ENCODE measurements around the gene SHANK3.

DNA sequence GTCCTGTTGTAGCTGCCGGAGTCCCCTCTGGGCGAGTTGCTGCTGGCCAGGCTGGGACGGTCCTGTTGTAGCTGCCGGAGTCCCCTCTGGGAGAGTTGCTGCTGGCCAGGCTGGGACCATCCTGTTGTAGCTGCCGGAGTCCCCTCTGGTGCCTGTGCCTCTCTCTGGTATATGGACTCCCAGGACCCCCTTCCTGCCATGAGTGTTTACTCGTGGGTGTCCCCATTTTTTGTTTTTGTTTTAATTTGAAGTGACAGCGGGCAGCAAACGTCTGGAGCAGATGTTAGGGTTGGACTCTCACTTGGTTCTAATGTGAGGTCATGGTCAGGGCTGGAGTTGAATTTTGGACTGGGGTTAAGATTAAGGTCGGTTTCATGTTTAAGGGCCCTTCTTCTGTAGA, 14.2 kb downstream of the SHANK3 start:
- TF ChIP-seq, protein P1, sequence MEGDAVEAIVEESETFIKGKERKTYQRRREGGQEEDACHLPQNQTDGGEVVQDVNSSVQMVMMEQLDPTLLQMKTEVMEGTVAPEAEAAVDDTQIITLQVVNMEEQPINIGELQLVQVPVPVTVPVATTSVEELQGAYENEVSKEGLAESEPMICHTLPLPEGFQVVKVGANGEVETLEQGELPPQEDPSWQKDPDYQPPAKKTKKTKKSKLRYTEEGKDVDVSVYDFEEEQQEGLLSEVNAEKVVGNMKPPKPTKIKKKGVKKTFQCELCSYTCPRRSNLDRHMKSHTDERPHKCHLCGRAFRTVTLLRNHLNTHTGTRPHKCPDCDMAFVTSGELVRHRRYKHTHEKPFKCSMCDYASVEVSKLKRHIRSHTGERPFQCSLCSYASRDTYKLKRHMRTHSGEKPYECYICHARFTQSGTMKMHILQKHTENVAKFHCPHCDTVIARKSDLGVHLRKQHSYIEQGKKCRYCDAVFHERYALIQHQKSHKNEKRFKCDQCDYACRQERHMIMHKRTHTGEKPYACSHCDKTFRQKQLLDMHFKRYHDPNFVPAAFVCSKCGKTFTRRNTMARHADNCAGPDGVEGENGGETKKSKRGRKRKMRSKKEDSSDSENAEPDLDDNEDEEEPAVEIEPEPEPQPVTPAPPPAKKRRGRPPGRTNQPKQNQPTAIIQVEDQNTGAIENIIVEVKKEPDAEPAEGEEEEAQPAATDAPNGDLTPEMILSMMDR (IDR thresholded peaks at IDR 0.05; ENCODE audit: insufficient read depth, low read depth, low read length): no peak
- TF ChIP-seq EZH2 (IDR thresholded peaks at IDR 0.05; ENCODE audit: insufficient read depth, low read length): no peak
